T1000 (cell line): ENCODE results near the gene ALCAM.
"Not testable (repeated sequence)": the region's sequence is repeated elsewhere in the genome, so short reads cannot be mapped to it uniquely, and the experiment has no call there.

Experiments
- DNase-seq: peaks from one replicate; lab custom pipeline; 2025; ENCODE audit warnings: mixed read lengths; lab: John Stamatoyannopoulos, UW

ALCAM gene

DNA sequence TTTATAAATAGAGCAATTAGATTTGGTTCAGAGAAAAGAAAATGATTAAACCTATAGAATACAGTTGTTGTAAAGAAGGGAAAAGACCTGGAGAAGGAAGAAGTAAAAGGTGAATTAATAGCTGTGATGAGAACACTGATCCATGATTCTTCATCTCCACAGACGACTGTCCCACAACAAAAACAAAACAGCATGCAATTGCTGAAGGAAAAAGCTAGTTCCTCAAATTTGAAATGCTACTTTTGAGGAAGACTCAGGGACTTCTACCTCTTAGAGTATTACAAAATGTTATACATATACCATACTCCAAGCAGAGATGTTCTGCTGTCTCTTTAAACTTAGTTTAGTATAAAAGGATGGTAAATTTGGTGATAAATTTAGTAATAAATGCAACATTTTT, 21.5 kb downstream of the ALCAM start:
- DNase-seq, result no peak

DNA sequence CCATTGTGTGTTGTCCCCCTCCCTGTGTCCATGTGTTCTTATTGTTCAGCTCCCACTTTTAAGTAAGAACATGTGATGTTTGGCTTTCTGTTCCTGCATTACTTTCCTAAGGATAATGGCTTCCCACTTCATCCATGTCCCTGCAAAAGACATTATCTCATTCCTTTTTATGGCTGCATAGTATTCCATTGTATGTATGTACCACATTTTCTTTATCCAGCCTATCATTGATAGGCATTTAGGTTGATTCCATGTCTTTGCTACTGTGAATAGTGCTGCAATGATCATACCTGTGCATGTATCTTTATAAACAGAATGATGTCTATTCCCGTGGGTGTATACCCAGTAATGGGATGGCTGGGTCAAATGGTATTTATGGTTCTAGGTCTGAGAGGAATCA, 23.1 kb downstream of the ALCAM start:
- not testable (repeated sequence) for DNase-seq

- not testable (repeated sequence) for DNase-seq
Observed at GRCh38 chr3:105392598-105392997, 25.9 kb downstream of the ALCAM start.

GRCh38 chr3:105394177-105394576, 27.5 kb downstream of the ALCAM start:
- DNase-seq, result no peak

GRCh38 chr3:105397974-105398373, 31.3 kb downstream of the ALCAM start:
- no peak for DNase-seq

- DNase-seq, result no peak
Observed at GRCh38 chr3:105398437-105398836, 31.7 kb downstream of the ALCAM start.

DNA sequence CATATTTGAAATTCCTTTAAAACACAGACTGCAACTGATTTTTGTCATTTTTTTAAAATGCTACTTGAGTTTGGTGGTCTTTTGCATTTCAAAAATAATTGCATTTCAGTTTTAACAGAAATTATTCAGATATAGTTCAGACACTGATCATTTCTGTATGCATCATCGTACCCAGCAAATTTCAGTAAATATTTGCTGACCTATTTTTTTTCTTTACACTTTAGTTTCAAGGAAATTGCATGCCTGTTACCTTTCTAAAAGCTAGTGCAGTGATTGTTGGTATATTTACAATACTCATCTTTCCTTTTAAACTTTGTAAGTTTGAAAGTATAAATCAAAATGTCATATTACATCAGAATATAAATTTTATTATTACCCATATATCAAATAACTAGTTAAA, 32.4 kb downstream of the ALCAM start:
- DNase-seq, result no peak

DNA sequence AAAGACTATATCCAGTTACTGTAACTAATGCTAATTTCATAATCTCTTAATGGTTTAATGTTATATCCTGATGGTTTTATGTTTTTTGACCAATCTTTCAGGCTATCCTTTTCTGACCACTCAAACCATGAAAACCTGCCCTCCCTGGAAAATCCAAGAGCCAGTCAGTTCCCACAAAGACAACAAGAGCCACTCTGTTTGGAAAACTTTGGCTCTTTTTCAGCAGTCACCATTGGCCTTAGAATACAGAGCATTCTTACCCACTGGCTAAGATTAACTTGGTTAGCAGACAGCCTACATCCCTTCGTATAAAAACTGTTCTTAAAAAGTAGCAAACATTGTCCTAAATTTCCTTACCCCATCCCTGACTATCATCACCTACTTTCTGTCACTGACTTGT, 32.9 kb downstream of the ALCAM start:
- no peak for DNase-seq

- DNase-seq, result no peak
Observed at GRCh38 chr3:105401254-105401653, 34.5 kb downstream of the ALCAM start.

DNA sequence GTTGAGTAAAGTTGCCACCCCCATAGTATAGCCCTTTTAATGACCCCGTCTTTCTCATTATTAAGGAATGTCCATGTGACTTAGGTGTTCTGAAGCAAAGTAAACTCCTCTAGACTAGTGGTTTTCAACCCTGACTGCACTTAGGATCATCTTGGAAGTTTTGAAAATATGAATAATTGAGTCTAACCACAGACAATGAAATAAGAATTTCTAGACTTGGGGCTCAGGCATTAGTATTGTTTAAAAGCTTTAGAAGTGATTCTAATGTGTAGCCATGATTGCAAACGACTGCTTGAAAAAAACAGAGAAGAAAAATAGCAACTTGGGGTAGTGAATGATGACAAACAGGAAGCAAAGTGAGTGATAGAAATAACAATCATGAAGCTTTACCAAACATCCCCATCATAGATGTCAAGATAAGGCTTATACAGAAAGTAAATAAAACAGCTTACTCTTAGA, 35.0 kb downstream of the ALCAM start:
- no peak for DNase-seq

GRCh38 chr3:105402287-105402801, 35.6 kb downstream of the ALCAM start:
- peak; percentile 37 for DNase-seq

DNA sequence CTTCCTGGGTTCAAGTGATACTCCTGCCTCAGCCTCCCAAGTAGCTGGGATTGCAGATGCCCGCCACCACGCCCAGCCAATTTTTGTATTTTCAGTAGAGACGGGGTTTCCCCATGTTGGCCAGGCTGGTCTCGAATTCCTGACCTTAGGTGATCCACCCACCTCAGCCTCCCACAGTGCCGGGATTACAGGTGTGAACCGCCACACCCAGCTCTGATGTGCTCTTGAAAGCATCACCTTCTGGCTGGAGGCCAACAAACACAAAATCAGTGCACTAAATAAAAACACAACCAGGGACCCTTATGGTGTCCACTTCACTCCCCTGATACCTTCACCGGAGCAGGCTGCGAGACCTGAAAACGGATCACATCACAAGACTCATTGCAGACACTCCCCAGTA, 36.3 kb downstream of the ALCAM start:
- DNase-seq, result not testable (repeated sequence)

DNA sequence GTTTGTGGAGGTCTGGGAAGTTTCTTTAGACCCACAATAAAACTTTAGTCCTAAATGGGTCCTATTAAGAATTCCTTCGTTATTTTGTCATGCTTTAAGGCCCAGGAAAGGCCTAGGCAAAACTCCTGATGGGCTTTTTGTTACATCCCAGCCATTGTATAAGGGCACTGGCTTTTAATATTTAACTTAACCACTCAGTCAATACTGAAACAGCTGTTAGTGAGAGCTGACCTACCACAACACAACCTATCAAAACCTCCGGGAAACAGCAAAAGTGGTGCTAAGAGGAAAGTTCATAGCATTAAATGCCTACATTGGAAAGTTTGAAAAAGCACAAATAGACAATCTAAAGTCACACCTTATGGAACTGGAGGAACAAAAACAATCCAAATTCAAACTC, 39.6 kb downstream of the ALCAM start:
- DNase-seq, result no peak

DNA sequence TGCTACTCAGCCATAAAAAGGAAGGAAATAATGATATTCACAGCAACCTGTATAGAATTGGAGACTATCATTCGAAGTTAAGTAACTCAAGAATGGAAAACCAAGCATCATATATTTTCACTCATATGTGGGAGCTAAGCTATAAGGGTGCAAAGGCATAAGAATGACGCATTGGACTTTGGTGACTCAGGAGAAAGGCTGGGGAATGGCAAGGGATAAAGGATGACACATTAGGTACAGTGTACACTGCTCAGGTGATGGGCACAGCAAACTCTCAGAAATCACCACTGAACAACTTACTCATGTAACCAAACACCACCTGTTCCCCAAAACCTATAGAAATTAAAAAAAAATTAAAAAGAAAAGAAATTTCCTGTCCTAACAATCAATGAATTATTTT, 42.7 kb downstream of the ALCAM start:
- no peak for DNase-seq

- no peak for DNase-seq
Observed at GRCh38 chr3:105413343-105413887, 46.7 kb downstream of the ALCAM start.

DNA sequence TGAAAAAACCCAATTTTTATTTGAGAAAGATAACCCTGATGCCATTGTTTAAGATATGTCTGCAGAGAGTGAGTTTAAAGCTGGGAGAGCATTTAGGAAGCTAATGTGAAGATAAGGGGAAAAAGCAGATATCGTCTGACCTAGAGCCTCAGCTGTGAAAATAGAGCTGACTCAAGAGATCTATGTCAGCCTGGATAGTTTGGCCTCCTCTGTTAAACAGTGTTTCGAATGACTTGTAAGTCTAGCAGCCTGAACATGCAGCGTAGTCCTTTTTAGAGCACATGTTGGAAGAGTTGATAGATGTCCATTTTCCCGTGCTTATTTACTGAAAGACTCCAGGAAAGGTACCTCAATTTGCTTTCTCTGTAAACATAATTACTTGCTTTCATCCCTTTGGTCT, 48.1 kb downstream of the ALCAM start:
- no peak for DNase-seq

GRCh38 chr3:105415951-105416350, 49.2 kb downstream of the ALCAM start:
- no peak for DNase-seq

- DNase-seq, result no peak
Observed at GRCh38 chr3:105417525-105418289, 51.0 kb downstream of the ALCAM start.

DNA sequence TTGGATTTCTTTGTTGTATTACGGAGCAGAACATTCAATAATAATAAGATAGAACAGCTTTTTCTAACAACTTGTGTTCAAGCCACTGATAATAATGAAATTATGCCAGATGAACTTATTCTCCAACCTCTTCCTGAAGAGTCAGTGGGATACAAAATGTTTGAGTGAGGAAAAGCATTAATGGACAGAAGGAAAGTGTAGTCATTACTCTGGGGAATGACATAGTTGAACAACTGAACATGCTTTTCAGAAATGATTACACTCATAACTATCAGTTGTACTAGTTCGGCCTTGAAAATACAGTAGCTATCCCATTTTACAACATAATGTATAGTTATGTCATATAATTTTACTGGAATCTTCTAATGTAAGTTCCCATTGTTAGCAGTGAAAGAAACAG, 55.9 kb downstream of the ALCAM start:
- DNase-seq, result no peak

GRCh38 chr3:105423397-105423796, 56.7 kb downstream of the ALCAM start:
- DNase-seq, result no peak

- DNase-seq, result no peak
Observed at GRCh38 chr3:105424412-105425152, 57.9 kb downstream of the ALCAM start.

GRCh38 chr3:105425153-105425502, 58.4 kb downstream of the ALCAM start:
- no peak for DNase-seq

- DNase-seq, result no peak
Observed at GRCh38 chr3:105427332-105427731, 60.6 kb downstream of the ALCAM start.
